LNCaP clone FGC (cell line): ENCODE measurements around the gene PTPRD.

Experiments
- DNase-seq: peaks from one replicate; pipeline ENCODE4 v3.0.0-alpha.2; 2011; ENCODE audit warnings: low read depth
- H3K4me3 ChIP-seq: 2 replicates; pipeline ENCODE4 v1.5.1; 2011; ENCODE audit warnings: mild to moderate bottlenecking, low read depth, low read length, control low read depth
- TF ChIP-seq, protein P1 (sequence below): IDR thresholded peaks from 2 replicates; pipeline ENCODE4 v1.5.1; 2012; ENCODE audit warnings: mild to moderate bottlenecking; ENCODE audit not compliant: control insufficient read depth, insufficient read depth; ENCODE audit errors: extremely low read depth

The PTPRD gene

DNA sequence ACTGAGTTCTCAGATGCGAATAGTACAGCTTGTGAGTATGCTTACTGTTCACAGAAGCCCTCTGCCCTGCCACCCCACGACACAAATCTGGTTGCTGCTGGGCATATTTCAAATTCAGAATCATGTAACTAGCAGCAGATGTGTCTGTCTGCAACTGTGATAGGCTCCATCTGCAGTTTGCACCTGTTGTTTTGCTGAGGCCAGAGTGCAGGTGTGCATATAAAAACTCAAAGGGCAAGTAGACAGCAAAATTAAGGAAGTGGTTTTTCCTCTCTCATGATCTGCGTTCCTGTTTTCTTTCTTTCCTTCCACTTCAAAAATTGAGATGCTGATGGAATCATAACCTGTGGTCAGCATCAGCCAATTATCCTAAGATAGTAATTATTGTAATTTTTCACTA lies 1000.5 kb downstream of the PTPRD start:
- TF ChIP-seq, protein P1, sequence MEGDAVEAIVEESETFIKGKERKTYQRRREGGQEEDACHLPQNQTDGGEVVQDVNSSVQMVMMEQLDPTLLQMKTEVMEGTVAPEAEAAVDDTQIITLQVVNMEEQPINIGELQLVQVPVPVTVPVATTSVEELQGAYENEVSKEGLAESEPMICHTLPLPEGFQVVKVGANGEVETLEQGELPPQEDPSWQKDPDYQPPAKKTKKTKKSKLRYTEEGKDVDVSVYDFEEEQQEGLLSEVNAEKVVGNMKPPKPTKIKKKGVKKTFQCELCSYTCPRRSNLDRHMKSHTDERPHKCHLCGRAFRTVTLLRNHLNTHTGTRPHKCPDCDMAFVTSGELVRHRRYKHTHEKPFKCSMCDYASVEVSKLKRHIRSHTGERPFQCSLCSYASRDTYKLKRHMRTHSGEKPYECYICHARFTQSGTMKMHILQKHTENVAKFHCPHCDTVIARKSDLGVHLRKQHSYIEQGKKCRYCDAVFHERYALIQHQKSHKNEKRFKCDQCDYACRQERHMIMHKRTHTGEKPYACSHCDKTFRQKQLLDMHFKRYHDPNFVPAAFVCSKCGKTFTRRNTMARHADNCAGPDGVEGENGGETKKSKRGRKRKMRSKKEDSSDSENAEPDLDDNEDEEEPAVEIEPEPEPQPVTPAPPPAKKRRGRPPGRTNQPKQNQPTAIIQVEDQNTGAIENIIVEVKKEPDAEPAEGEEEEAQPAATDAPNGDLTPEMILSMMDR = no peak
- no peak for DNase-seq
- H3K4me3 ChIP-seq = no peak overlapping the region

DNA sequence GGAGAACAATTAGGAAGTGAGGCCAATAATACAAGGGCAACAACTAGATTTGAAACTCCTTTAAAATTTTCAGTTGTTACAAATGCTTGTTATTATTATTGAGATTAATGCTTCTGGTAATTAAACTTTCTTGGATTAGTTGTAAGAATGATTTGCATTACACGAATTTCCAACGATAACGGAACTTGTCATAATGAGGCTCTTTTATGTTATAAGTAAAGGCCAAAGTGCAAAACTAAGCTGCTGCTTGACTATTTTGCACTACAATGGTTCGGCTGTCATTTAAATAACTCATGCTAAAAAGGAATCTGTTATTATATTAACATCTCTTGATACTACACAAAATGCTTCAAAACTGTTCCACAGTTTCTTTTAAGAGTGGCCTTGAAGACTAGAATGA lies 1007.1 kb downstream of the PTPRD start:
- no peak overlapping the region for H3K4me3 ChIP-seq
- no peak for DNase-seq
- TF ChIP-seq, protein P1 = no peak

DNA sequence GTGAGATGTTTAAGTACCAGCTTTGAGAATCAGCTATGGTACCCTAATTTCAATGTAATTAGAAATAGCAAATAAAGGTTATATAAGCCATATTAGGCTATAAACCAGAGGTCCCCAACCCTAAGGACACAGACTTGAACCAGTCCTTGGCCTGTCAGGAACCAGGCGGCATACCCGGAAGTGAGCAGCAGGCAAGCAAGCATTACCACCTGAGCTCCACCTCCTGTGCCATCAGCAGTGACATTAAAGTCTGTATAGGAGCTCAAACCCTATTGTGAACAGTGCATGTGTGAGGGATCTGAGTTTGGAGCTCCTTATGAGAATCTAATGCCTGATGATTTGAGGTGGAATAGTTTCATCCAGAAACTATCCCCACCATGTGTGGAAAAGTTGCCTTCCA lies 1009.5 kb downstream of the PTPRD start:
- no peak for DNase-seq
- TF ChIP-seq, protein P1 = no peak
- H3K4me3 ChIP-seq = no peak overlapping the region

DNA sequence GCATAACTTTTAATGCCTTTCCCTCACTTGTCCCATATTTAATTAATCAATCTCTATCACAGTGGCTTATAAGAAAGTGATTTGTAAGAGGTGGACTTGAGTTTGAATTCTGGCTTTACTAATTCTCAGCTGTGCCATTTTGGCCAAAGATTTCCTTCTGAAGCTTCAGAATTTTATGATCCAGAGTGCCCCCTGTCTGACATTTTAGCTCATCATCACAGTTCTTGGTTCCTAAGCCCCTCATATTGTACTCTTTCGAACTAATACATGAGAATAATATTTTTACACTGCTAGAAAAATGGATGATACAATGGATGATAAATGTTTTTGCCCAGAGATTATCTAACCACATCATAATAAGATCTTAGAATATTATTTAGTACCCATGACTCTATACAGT lies 1014.1 kb downstream of the PTPRD start:
- H3K4me3 ChIP-seq = no peak overlapping the region
- no peak for DNase-seq
- TF ChIP-seq, protein P1 = no peak

DNA sequence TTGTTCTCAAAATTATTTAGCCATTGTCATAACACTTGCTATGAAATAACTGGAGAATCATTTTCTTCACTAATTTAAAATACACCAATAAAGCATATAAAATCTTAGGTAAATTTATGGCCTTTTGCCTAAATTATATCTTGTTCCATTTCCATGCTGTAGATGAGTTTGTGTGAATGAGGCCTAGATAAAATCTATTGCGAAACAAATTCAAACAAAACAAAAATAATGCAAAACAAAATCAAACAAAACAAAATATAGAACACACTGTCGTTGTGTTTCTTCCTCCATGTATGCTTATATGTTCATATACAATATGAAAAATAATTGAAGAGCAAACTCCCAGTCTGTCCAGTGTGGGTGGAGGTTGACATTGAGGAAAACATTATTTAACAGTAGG lies 1020.7 kb downstream of the PTPRD start:
- TF ChIP-seq, protein P1 = no peak
- no peak for DNase-seq

DNA sequence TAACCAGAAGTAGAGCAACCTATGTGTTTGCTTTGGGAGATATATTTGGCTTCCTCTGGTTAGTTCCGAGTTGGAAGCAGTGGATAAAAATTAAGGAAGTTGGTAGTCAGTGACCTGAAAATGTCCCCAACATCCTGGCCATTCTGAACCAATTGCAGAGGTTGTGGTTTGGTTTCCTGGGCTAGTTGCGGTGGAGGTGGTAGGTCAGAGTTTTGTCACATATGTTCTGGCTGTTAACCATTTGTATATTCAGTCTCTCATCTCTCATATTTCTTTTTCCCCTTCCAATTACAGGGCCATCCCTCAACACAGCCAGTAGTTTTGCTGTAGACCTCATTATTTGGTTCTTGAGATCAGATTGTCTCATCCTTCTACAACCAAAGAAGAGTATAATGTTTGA lies 1026.9 kb downstream of the PTPRD start:
- H3K4me3 ChIP-seq = no peak overlapping the region
- TF ChIP-seq, protein P1 = no peak
- no peak for DNase-seq

More for the DNA sequence above, 1020.7 kb downstream of the PTPRD start:
- no peak overlapping the region for H3K4me3 ChIP-seq

DNA sequence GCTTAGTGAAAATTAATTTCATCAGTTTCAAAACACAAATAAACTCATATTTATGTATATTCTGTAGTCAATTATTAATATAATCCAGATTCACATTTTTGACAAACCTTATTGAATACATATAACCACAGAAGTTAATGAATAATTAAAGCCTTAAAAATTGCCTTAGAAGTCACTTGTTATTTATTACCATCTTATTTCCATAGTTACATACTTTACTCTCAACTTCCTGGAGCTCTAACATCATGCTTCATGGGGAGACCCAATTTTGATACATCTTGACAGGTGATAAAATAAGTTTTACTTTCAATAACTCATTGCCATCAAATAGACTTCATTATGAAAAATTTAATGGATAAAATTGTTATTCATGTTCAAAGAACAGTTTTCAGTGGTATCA lies 1038.7 kb downstream of the PTPRD start:
- no peak for DNase-seq
- no peak overlapping the region for H3K4me3 ChIP-seq
- TF ChIP-seq, protein P1 = no peak
